ENCODE measurements around the gene FZD4. TPM values are rescaled to one million over a fixed set of nuclear protein-coding genes. Genes with fewer than 3 reads are reported as not detected.

Gene FZD4
- 6.0 and 9.5 TPM in 2 replicates for total RNA-seq

GRCh38 chr11:86955361-86956120, at the start of gene FZD4:
TSS of gene FZD4 (minus strand) at chr11:86955395. CDS start at chr11:86955085, 310 bp downstream.

Other genes with a start within 250 kb of the FZD4 start
- gene PRSS23, start 154.9 kb downstream of the FZD4 start, total RNA-seq = 189 and 306 TPM in 2 replicates
- 17.8 and 18.4 TPM in 2 replicates for gene TMEM135, start 82.5 kb upstream of the FZD4 start, total RNA-seq